GM18861 (cell line): ENCODE data around the gene PLET1.
"Not testable (repeated sequence)": the region's sequence is repeated elsewhere in the genome, so short reads cannot be mapped to it uniquely, and the experiment has no call there.

Experiments
- ATAC-seq: cut with Tn5 transposase; IDR thresholded peaks from one replicate; pipeline ENCODE4 v1.9.1; 2021; ENCODE audit not compliant: unreplicated experiment

The PLET1 gene

DNA sequence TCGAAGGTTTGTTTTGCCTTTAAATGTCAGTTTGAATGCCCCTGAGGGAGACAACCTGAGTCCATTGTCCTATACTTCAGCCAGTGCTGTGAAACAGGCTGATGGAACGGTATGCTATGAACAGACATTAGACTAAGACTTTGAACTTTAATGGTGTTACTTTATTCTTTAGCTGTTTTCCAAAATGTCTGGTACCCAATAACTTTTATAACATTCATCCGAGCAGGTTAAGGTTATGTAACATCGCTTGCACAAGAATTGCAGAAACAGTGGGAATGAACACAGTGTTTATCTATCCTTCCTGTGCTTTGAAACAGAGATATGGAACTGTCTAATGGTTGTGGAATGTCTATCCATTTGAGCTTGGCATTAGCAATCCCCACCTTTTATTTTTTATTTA is 46.9 kb downstream of the PLET1 start:
- ATAC-seq = no peak

GRCh38 chr11:112212710-112213109 is 48.0 kb downstream of the PLET1 start:
- no peak for ATAC-seq

GRCh38 chr11:112212290-112212689 is 48.4 kb downstream of the PLET1 start:
- no peak for ATAC-seq

- ATAC-seq = no peak
Observed at GRCh38 chr11:112211536-112211935, 49.1 kb downstream of the PLET1 start.

GRCh38 chr11:112210890-112211289 is 49.8 kb downstream of the PLET1 start:
- ATAC-seq = no peak

- ATAC-seq = no peak
Observed at GRCh38 chr11:112206071-112206470, 54.6 kb downstream of the PLET1 start.

- ATAC-seq = no peak
Observed at GRCh38 chr11:112200252-112200651, 60.4 kb downstream of the PLET1 start.

GRCh38 chr11:112199101-112199500 is 61.6 kb downstream of the PLET1 start:
- not testable (repeated sequence) for ATAC-seq
